Ovary (tissue), 3 donors: ENCODE results near the gene CLCN1.

Experiments
- POLR2A ChIP-seq: fragments of 450-650 bp; IDR thresholded peaks from one replicate; pipeline ENCODE4 v1.6.1; 2017; ENCODE audit warnings: antibody characterized with exemption, mild to moderate bottlenecking, moderate library complexity
- TF ChIP-seq, protein P1 (sequence below), 3 donors: fragments of 450-650 bp in 2 of 3; fragments of 200-600 bp in 1 of 3; IDR thresholded peaks; one replicate each; pipeline versions ENCODE4 v1.5.1 to v1.8.0; 2016 to 2022; ENCODE audit warnings: antibody characterized with exemption in 3 of 3, mild to moderate bottlenecking in 1 of 3
- donor health status: DM: no; HTN: no; CAD: no.

DNA sequence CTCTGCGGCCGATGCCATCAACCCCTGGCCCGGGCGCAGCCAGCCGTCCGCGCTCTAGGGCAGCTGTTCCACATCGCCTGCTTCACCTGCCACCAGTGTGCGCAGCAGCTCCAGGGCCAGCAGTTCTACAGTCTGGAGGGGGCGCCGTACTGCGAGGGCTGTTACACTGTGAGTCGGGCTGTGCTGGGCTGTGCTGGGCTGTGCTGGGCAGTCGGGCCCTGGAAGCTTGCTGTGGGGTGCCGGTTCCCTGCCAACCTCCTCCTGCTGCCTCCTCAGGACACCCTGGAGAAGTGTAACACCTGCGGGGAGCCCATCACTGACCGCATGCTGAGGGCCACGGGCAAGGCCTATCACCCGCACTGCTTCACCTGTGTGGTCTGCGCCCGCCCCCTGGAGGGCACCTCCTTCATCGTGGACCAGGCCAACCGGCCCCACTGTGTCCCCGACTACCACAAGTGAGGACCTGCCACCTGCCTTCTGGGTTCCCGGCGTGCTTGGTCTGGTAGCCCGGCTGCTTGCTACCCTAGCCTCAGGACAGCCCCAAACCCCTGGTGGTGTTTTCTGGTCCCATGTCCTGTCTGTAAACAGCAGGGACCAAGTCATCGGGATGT is 72.7 kb downstream of the CLCN1 start:
- TF ChIP-seq, protein P1, sequence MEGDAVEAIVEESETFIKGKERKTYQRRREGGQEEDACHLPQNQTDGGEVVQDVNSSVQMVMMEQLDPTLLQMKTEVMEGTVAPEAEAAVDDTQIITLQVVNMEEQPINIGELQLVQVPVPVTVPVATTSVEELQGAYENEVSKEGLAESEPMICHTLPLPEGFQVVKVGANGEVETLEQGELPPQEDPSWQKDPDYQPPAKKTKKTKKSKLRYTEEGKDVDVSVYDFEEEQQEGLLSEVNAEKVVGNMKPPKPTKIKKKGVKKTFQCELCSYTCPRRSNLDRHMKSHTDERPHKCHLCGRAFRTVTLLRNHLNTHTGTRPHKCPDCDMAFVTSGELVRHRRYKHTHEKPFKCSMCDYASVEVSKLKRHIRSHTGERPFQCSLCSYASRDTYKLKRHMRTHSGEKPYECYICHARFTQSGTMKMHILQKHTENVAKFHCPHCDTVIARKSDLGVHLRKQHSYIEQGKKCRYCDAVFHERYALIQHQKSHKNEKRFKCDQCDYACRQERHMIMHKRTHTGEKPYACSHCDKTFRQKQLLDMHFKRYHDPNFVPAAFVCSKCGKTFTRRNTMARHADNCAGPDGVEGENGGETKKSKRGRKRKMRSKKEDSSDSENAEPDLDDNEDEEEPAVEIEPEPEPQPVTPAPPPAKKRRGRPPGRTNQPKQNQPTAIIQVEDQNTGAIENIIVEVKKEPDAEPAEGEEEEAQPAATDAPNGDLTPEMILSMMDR (IDR thresholded peaks at IDR 0.05), result no peak
- no peak for TF ChIP-seq POLR2A
